GM12875 (cell line): ENCODE measurements around the gene TRIP4.
"Not testable (repeated sequence)": the region's sequence is repeated elsewhere in the genome, so short reads cannot be mapped to it uniquely, and the experiment has no call there.

Experiments used
- H3K4me3 ChIP-seq: one replicate; pipeline ENCODE4 v1.5.1; 2011; ENCODE audit warnings: low read depth, low read length, control low read depth
- CTCF ChIP-seq: IDR thresholded peaks from 2 replicates; pipeline ENCODE4 v1.5.1; 2011; ENCODE audit warnings: low read depth, mild to moderate bottlenecking, control low read depth, inconsistent platforms, low read length, moderate library complexity, borderline replicate concordance; ENCODE audit not compliant: insufficient read depth

The TRIP4 gene

GRCh38 chr15:64483749-64484148 lies 96.1 kb downstream of the TRIP4 start:
- TF ChIP-seq CTCF: no peak
- H3K4me3 ChIP-seq: no peak overlapping the region

DNA sequence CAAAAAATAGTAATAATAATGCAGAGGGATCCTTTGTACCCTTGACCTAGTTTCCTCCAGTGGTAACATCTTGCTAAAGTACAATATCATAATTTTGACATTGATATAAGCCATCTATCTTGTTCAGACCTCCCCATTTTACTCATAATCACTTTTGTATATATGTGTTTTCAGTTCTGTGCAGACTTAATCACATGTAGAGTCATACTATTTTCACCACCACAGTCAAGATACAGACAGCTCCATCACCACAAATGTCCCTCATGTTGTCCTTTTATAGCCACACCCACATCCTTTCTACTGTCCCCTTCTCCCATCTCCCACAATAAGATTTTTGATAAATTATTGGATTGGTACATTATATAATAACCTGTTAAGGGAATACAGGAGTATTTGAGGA lies 98.2 kb downstream of the TRIP4 start:
- H3K4me3 ChIP-seq: no peak overlapping the region
- TF ChIP-seq CTCF: no peak

DNA sequence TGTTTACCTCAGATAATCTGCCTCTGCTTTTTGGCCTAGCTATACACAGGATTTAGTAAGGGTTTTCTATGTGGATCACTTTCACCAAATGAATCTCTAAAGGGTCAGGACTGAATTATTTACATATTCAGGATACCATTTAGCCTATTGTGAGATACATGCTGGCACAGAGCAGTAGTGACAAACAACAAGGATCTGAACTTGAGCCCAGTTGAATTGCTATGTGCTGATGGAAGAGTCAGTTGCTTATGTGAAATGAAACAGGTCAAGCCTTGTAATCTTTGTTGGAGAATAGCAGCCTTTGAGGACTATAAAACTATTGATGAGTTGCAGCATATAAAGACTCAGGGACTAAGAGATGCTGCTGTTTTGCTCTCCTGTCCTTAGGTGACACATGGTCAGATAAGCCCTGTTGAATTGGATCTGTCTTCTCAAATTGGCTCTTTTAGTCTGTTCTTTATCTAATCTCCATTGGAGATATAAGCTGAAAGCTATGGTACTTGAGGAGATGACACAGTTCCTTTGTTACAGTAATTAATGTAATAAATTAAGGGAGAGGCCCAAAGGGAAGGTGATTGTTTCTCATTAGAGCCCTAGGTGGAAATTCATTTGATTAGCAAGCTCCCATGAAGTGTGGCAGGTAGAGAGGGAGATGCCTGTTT lies 103.1 kb downstream of the TRIP4 start:
- TF ChIP-seq CTCF: no peak
- H3K4me3 ChIP-seq: no peak overlapping the region

- H3K4me3 ChIP-seq: no peak overlapping the region
- no peak for TF ChIP-seq CTCF
These were observed 106.0 kb downstream of the TRIP4 start for GRCh38 chr15:64493641-64494040.

GRCh38 chr15:64495968-64496367 lies 108.3 kb downstream of the TRIP4 start:
- H3K4me3 ChIP-seq: not testable (repeated sequence)

- no peak for TF ChIP-seq CTCF
- no peak overlapping the region for H3K4me3 ChIP-seq
These were observed 113.2 kb downstream of the TRIP4 start for GRCh38 chr15:64500695-64501395.

GRCh38 chr15:64501396-64501715 lies 113.7 kb downstream of the TRIP4 start:
- no peak for TF ChIP-seq CTCF

More at GRCh38 chr15:64501396-64501715, 113.7 kb downstream of the TRIP4 start:
- H3K4me3 ChIP-seq: no peak overlapping the region
